CD14-positive monocyte (primary cell): Measurements from ENCODE around the gene PTGES2. TPM values are rescaled to one million over a fixed set of nuclear protein-coding genes. Genes with fewer than 3 reads are reported as not detected.

ENCODE experiments used
- DNase-seq, 3 donors: peaks; one replicate each; pipeline ENCODE4 v3.0.0-alpha.2; 2011 to 2022
- H2AFZ ChIP-seq: 2 replicates; pipeline ENCODE4 v1.6.0; 2012; ENCODE audit warnings: mild to moderate bottlenecking, low read depth, low read length, inconsistent platforms; ENCODE audit not compliant: insufficient read depth, poor library complexity, severe bottlenecking
- H3K27ac ChIP-seq, 2 donors: 1 replicate in 1 of 2; 2 replicates in 1 of 2; pipeline ENCODE4 v1.5.1; 2012 to 2013; ENCODE audit warnings: low read length in 2 of 2, control low read depth in 1 of 2, inconsistent platforms in 1 of 2, low read depth in 1 of 2, mild to moderate bottlenecking in 1 of 2
- H3K27me3 ChIP-seq, 2 donors: one replicate each; pipeline versions ENCODE4 v1.6.0 to v1.6.1; 2011 to 2013; ENCODE audit warnings: low read length in 2 of 2; ENCODE audit not compliant: control insufficient read depth in 2 of 2, insufficient read depth in 2 of 2
- H3K36me3 ChIP-seq, 2 donors: replicated peaks in 1 of 2; 1 replicate in 1 of 2; 2 replicates in 1 of 2; pipeline versions ENCODE4 v1.5.1 to v1.6.1; 2012 to 2013; ENCODE audit warnings: low read length in 2 of 2, control low read depth in 1 of 2, inconsistent platforms in 1 of 2, mild to moderate bottlenecking in 1 of 2; ENCODE audit not compliant: insufficient read depth in 2 of 2, control insufficient read depth in 1 of 2
- H3K4me1 ChIP-seq, 2 donors: 1 replicate in 1 of 2; 2 replicates in 1 of 2; pipeline versions ENCODE4 v1.5.1 to v1.6.1; 2012 to 2013; ENCODE audit warnings: low read length in 2 of 2, control low read depth in 1 of 2, inconsistent platforms in 1 of 2, mild to moderate bottlenecking in 1 of 2, moderate library complexity in 1 of 2; ENCODE audit not compliant: insufficient read depth in 2 of 2, control insufficient read depth in 1 of 2
- H3K4me2 ChIP-seq: replicated peaks from 2 replicates; pipeline ENCODE3; 2012; ENCODE audit warnings: low read length, moderate library complexity, mild to moderate bottlenecking; ENCODE audit not compliant: poor library complexity, severe bottlenecking; ENCODE audit errors: extremely low read depth
- H3K4me3 ChIP-seq, 3 experiments: fragments of 200-600 bp in 1 of 3; sonication (generic) in 1 of 3; replicated peaks in 1 of 3; 1 replicate in 2 of 3; 2 replicates in 1 of 3; pipeline ENCODE4 v1.5.1; 2011 to 2013; ENCODE audit warnings: low read length in 3 of 3, mild to moderate bottlenecking in 3 of 3, control low read depth in 2 of 3, low read depth in 2 of 3, inconsistent platforms in 1 of 3, moderate library complexity in 1 of 3
- H3K79me2 ChIP-seq: 2 replicates; pipeline ENCODE4 v1.6.0; 2012; ENCODE audit warnings: mild to moderate bottlenecking, control low read depth, inconsistent platforms, low read length, moderate library complexity; ENCODE audit not compliant: insufficient read depth
- H3K9ac ChIP-seq: 2 replicates; pipeline ENCODE4 v1.6.0; 2017; ENCODE audit warnings: low read length, mild to moderate bottlenecking; ENCODE audit not compliant: insufficient read depth, poor library complexity, severe bottlenecking
- H3K9me3 ChIP-seq, 2 donors: replicated peaks in 1 of 2; 1 replicate in 1 of 2; 2 replicates in 1 of 2; pipeline versions ENCODE4 v1.5.1 to v1.6.1; 2012 to 2013; ENCODE audit warnings: low read length in 2 of 2, control low read depth in 1 of 2; ENCODE audit not compliant: control insufficient read depth in 1 of 2, insufficient read depth in 1 of 2
- H4K20me1 ChIP-seq: 2 replicates; pipeline ENCODE4 v1.6.0; 2012; ENCODE audit warnings: mild to moderate bottlenecking, low read length, control low read depth, moderate library complexity; ENCODE audit not compliant: insufficient read depth
- H3K27ac Mint-ChIP-seq, 7 donors: one replicate each; pipeline ENCODE4 v1.8.0; 2020; ENCODE audit warnings: mild to moderate bottlenecking in 7 of 7, mixed read lengths in 7 of 7, moderate library complexity in 6 of 7, inconsistent platforms in 2 of 7
- H3K27me3 Mint-ChIP-seq, 3 donors: one replicate each; pipeline ENCODE4 v1.8.0; 2021 to 2022; ENCODE audit warnings: low read depth in 3 of 3, mild to moderate bottlenecking in 3 of 3, mixed read lengths in 3 of 3, moderate library complexity in 3 of 3, inconsistent platforms in 1 of 3
- H3K36me3 Mint-ChIP-seq, 2 donors: one replicate each; pipeline ENCODE4 v1.8.0; 2020; ENCODE audit warnings: mixed read lengths in 2 of 2, inconsistent platforms in 1 of 2, mild to moderate bottlenecking in 1 of 2
- H3K4me1 Mint-ChIP-seq: one replicate; pipeline ENCODE4 v1.8.0; 2020; ENCODE audit warnings: mild to moderate bottlenecking, mixed read lengths
- H3K4me3 Mint-ChIP-seq, 2 donors: one replicate each; pipeline ENCODE4 v1.8.0; 2020; ENCODE audit warnings: mild to moderate bottlenecking in 2 of 2, mixed read lengths in 2 of 2, moderate library complexity in 1 of 2
- H3K9me3 Mint-ChIP-seq, 7 donors: one replicate each; pipeline ENCODE4 v1.8.0; 2020 to 2022; ENCODE audit warnings: mixed read lengths in 7 of 7, mild to moderate bottlenecking in 6 of 7, moderate library complexity in 6 of 7, inconsistent platforms in 2 of 7
- WGBS: methylation state at CpG from one replicate; pipeline ENCODE4 v1.1.5; 2013; ENCODE audit warnings: missing lambda C conversion rate; ENCODE audit not compliant: insufficient coverage; 5-methylcytosine and 5-hydroxymethylcytosine counted together
- intact Hi-C, 2 donors: fragments of 100-400 bp; cut with micrococcal nuclease; formaldehyde crosslinking; loops; one replicate each; pipeline versions ENCODE4 v1.15.0 to v1.15.1; 2023
- polyA plus RNA-seq, 3 donors: library from polyadenylated mRNA; depleted of rRNA in 1 of 3; unstranded in 2 of 3; stranded (reverse) in 1 of 3; fragments of 300-500 nt in 2 of 3; fragments of >200 nt in 1 of 3; fragmentation: Illumina TruSeq in 2 of 3; gene quantifications; 1 replicate in 2 of 3; 2 replicates in 1 of 3; pipeline ENCODE4 v1.2.3, GENCODE V29; 2012 to 2021
- TF ChIP-seq, protein P1 (sequence below): fragments of 200-600 bp; IDR thresholded peaks from one replicate; pipeline ENCODE4 v1.8.0; 2022; ENCODE audit warnings: antibody characterized with exemption, mild to moderate bottlenecking

PTGES2 gene
- polyA plus RNA-seq, 3 donors: 42.0 to 71.5 (median 49.4) TPM

DNA sequence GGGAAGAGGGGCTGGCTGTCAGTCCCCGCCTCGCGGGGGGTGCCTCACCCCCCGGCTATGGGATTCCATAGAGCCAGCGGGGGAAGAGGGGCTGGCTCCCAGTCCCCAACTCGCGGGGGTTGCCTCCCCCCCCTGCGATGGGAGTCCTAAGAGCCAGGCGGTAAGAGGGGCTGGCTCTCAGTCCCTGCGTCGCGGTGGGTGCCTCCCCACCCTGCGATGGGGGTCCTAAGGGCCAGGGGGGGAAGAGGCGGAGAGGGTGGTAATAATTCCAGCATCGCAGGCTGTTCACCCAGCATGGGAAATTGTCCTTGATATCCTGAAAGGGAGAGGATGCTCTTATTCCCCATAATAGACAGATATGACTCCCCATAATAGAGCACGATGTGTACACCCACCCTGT is 12.1 kb upstream of the PTGES2 start:
- Histone ChIP-seq H3K9me3 (no peaks in the 10 kb centered on the region), H3K36me3 (no peaks in the 10 kb centered on the region), H3K4me1 (peaks cover 6 to 10% of the 10 kb centered on the region in 2 donors), H3K79me2 (no peaks in the 10 kb centered on the region), H3K9ac (no peak overlapping the region), H3K4me2 (no peak overlapping the region), H4K20me1 (no peaks in the 10 kb centered on the region), H3K27me3 (no peaks in the 10 kb centered on the region), H3K27ac (no peak overlapping the region), H2AFZ (no peak overlapping the region), H3K4me3 (no peak overlapping the region)
- DNase-seq: no peak
- H3K9me3 Mint-ChIP-seq: no peaks in the 10 kb centered on the region
- peaks cover 14% of the 10 kb centered on the region for H3K4me1 Mint-ChIP-seq
- TF ChIP-seq, protein P1, sequence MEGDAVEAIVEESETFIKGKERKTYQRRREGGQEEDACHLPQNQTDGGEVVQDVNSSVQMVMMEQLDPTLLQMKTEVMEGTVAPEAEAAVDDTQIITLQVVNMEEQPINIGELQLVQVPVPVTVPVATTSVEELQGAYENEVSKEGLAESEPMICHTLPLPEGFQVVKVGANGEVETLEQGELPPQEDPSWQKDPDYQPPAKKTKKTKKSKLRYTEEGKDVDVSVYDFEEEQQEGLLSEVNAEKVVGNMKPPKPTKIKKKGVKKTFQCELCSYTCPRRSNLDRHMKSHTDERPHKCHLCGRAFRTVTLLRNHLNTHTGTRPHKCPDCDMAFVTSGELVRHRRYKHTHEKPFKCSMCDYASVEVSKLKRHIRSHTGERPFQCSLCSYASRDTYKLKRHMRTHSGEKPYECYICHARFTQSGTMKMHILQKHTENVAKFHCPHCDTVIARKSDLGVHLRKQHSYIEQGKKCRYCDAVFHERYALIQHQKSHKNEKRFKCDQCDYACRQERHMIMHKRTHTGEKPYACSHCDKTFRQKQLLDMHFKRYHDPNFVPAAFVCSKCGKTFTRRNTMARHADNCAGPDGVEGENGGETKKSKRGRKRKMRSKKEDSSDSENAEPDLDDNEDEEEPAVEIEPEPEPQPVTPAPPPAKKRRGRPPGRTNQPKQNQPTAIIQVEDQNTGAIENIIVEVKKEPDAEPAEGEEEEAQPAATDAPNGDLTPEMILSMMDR: no peak
- intact Hi-C loops: no loop called here
- no peak overlapping the region for H3K4me3 Mint-ChIP-seq
- WGBS: 93% methylated on average over 4 of the region's 16 CpGs
- H3K27ac Mint-ChIP-seq: no peak overlapping the region
- H3K36me3 Mint-ChIP-seq: no peaks in the 10 kb centered on the region
- H3K27me3 Mint-ChIP-seq: peaks cover 5 to 8% (median 6%) of the 10 kb centered on the region in 3 donors

DNA sequence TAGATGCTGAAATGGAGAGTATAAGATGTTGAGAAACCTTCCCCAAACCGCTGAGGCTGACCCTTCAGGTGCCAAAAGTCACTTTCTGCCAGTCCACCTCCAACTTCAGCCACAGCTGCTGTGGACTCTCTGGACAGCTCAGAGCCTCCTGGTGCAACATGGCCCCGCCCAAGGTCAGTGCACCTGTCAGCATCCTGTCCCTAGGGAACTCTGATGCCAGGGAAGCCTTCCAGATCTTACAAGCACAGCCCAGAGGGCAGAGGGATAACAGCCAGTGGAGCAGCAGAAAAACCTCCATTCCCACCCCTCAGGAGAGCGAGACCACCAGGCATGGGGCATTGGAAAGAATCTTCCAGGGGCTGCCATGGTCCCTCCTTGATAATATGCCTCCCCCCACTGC is 10.5 kb upstream of the PTGES2 start:
- no peak overlapping the region for H3K4me3 ChIP-seq
- no peak overlapping the region for H3K4me3 Mint-ChIP-seq
- H3K27me3 Mint-ChIP-seq: peaks cover 5 to 11% (median 6%) of the 10 kb centered on the region in 3 donors
- TF ChIP-seq, protein P1: no peak
- peaks cover 0 to under 1% (median 0%) of the 10 kb centered on the region in 7 donors for H3K9me3 Mint-ChIP-seq
- no peaks in the 10 kb centered on the region for H3K36me3 ChIP-seq
- H3K4me2 ChIP-seq: no peak overlapping the region
- DNase-seq: no peak
- H3K36me3 Mint-ChIP-seq: no peaks in the 10 kb centered on the region
- no peaks in the 10 kb centered on the region for H3K9me3 ChIP-seq
- no peaks in the 10 kb centered on the region for H3K27me3 ChIP-seq
- no peaks in the 10 kb centered on the region for H3K79me2 ChIP-seq
- intact Hi-C loops: no loop called here
- no peak overlapping the region for H3K27ac ChIP-seq
- no peaks in the 10 kb centered on the region for H4K20me1 ChIP-seq
- H3K4me1 ChIP-seq: no peaks in the 10 kb centered on the region
- peaks cover 4% of the 10 kb centered on the region for H3K4me1 Mint-ChIP-seq
- 100% methylated on average over 1 of the region's 3 CpGs for WGBS
- H3K9ac ChIP-seq: no peak overlapping the region
- H3K27ac Mint-ChIP-seq: no peak overlapping the region
- no peak overlapping the region for H2AFZ ChIP-seq
